ENCODE measurements around the gene LRP1. TPM values are rescaled to one million over a fixed set of nuclear protein-coding genes. Genes with fewer than 3 reads are reported as not detected.

The LRP1 gene
- total and polyA plus RNA-seq, 2 of the 13 experiments (the other 11 are each of a cell fraction or from before 2014, with no cell fraction given) = 14.7 to 30.8 TPM

DNA sequence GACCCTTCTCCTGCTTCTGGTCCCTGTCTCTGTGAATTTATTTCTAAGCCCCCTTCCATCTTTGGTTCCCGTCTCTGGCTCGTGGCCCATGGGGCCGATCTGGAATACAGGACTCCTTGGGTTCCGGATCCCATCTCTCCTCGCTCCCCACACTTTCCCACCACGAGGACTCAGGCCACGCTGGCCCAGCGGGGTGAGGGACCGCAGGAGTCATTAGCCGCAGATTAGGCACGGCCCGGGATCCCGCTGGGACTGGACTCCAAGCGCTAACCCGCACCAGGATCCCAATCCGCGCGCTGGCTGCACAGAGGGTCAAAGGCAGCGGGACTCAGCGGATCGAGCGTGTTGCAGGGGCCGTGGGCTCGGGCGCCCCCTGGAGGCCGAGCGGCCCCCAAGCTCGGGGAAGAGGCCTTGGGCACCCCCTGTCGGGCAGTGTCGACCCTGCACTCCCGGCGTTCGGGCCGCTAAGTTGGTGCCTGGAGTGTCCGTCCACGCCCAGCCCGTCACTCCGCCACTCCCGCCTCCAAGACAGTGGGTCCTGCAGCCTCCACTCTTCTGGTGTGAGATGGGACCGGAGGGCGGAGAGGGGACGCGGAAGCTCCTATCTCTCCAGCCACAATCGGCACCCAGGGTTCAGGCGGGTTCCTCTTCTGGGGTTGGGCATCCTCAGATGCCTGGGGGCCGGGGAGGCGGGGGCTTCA, 110.7 kb downstream of the LRP1 start (continued):
- TF ChIP-seq, protein P1, sequence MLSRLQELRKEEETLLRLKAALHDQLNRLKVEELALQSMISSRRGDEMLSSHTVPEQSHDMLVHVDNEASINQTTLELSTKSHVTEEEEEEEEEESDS (CRISPR knock-in tag; IDR thresholded peaks at IDR 0.05; ENCODE audit: borderline replicate concordance) = no peak
- no peak for TF ChIP-seq KLF13 (CRISPR knock-in tag; IDR thresholded peaks at IDR 0.05)
- no peak for TF ChIP-seq ZKSCAN5 (CRISPR knock-in tag; IDR thresholded peaks at IDR 0.05)
- TF ChIP-seq, protein P2, sequence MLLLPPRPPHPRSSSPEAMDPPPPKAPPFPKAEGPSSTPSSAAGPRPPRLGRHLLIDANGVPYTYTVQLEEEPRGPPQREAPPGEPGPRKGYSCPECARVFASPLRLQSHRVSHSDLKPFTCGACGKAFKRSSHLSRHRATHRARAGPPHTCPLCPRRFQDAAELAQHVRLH (CRISPR knock-in tag; IDR thresholded peaks at IDR 0.05; ENCODE audit: borderline replicate concordance, low read depth) = peak; percentile 87
- peak; percentile 2 for TF ChIP-seq PTBP1 (IDR thresholded peaks at IDR 0.05; ENCODE audit: low read depth, low read length, poor library complexity, severe bottlenecking)
- TF ChIP-seq GLI4 (CRISPR knock-in tag; IDR thresholded peaks at IDR 0.05; ENCODE audit: borderline replicate concordance) = no peak; the same call in 1 of the 2 replicates
- TF ChIP-seq, protein P3, sequence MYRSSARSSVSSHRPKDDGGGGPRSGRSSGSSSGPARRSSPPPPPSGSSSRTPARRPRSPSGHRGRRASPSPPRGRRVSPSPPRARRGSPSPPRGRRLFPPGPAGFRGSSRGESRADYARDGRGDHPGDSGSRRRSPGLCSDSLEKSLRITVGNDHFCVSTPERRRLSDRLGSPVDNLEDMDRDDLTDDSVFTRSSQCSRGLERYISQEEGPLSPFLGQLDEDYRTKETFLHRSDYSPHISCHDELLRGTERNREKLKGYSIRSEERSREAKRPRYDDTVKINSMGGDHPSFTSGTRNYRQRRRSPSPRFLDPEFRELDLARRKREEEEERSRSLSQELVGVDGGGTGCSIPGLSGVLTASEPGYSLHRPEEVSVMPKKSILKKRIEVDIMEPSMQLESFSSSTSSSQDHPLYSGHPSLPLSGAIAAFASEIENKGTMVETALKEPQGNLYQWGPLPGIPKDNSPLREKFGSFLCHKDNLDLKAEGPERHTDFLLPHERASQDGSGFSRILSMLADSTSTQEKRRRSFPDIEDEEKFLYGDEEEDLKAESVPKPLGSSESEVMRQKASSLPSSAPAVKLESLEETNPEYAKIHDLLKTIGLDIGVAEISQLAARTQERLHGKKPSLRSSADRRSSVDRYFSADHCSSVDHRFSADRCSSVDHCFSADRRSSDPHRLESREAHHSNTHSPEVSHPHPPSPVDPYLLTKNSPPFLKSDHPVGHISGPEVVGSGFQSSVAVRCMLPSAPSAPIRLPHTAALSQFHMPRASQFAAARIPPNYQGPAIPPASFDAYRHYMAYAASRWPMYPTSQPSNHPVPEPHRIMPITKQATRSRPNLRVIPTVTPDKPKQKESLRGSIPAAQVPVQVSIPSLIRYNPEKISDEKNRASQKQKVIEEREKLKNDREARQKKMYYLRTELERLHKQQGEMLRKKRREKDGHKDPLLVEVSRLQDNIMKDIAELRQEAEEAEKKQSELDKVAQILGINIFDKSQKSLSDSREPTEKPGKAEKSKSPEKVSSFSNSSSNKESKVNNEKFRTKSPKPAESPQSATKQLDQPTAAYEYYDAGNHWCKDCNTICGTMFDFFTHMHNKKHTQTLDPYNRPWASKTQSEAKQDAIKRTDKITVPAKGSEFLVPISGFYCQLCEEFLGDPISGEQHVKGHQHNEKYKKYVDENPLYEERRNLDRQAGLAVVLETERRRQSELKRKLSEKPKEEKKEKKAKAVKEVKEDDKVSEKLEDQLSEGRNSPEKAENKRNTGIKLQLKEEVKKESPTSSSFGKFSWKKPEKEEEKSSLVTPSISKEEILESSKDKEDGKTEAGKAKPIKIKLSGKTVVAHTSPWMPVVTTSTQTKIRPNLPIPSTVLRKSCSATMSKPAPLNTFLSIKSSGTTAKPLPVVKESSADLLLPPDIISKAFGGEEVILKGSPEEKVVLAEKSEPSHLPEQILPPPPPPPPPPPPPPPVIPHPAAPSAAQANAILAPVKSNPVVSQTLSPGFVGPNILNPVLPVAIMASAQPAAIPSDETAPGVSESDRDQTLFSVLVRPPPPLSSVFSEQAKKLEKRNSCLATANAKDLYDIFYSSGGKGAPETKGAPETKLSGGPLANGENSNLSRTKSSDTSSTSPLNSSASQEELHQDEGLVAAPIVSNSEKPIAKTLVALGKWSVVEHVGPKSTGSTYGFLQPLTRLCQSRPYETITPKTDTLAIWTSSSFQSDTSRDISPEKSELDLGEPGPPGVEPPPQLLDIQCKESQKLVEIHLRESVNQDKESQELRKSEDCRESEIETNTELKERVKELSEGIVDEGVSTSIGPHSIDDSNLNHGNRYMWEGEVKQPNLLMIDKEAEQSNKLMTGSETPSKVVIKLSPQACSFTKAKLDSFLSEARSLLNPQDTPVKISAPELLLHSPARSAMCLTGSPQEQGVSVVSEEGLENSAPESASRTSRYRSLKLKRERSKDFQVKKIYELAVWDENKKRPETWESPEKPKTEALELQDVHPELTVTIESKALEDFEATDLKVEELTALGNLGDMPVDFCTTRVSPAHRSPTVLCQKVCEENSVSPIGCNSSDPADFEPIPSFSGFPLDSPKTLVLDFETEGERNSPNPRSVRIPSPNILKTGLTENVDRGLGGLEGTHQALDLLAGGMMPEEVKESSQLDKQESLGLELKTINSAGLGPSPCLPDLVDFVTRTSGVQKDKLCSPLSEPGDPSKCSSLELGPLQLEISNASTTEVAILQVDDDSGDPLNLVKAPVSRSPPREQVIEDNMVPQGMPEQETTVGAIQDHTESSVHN (CRISPR knock-in tag; IDR thresholded peaks at IDR 0.05) = no peak
- TF ChIP-seq TEAD3 (CRISPR knock-in tag; optimal IDR thresholded peaks at IDR 0.05; ENCODE audit: borderline replicate concordance) = no peak
- no peak for TF ChIP-seq CHD2 (IDR thresholded peaks at IDR 0.05; ENCODE audit: low read depth, low read length)
- TF ChIP-seq ZNF354B (CRISPR knock-in tag; IDR thresholded peaks at IDR 0.05) = no peak
- TF ChIP-seq, protein P4, sequence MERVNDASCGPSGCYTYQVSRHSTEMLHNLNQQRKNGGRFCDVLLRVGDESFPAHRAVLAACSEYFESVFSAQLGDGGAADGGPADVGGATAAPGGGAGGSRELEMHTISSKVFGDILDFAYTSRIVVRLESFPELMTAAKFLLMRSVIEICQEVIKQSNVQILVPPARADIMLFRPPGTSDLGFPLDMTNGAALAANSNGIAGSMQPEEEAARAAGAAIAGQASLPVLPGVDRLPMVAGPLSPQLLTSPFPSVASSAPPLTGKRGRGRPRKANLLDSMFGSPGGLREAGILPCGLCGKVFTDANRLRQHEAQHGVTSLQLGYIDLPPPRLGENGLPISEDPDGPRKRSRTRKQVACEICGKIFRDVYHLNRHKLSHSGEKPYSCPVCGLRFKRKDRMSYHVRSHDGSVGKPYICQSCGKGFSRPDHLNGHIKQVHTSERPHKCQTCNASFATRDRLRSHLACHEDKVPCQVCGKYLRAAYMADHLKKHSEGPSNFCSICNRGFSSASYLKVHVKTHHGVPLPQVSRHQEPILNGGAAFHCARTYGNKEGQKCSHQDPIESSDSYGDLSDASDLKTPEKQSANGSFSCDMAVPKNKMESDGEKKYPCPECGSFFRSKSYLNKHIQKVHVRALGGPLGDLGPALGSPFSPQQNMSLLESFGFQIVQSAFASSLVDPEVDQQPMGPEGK (CRISPR knock-in tag; IDR thresholded peaks at IDR 0.05) = peak; percentile 61
- no peak for TF ChIP-seq ETV5 (CRISPR knock-in tag; IDR thresholded peaks at IDR 0.05; ENCODE audit: borderline replicate concordance)
- peak; percentile 38; the same call in 1 of the 2 replicates for TF ChIP-seq ZNF333 (CRISPR knock-in tag; IDR thresholded peaks at IDR 0.05; ENCODE audit: borderline replicate concordance)
- peak; percentile 80 for TF ChIP-seq ZSCAN25 (CRISPR knock-in tag; IDR thresholded peaks at IDR 0.05)
- 0 out of 2 replicates have a peak, but pooled peaks have one; percentile 49 for TF ChIP-seq ZNF441 (CRISPR knock-in tag; IDR thresholded peaks at IDR 0.05; ENCODE audit: borderline replicate concordance)
- TF ChIP-seq NFRKB (IDR thresholded peaks at IDR 0.05) = no peak
- no peak for TF ChIP-seq ZNF232 (CRISPR knock-in tag; IDR thresholded peaks at IDR 0.05; ENCODE audit: borderline replicate concordance)
- peak; percentile 40; the same call in 1 of the 2 replicates for TF ChIP-seq ELF1 (CRISPR knock-in tag; IDR thresholded peaks at IDR 0.05)
- TF ChIP-seq ZNF101 (CRISPR knock-in tag; IDR thresholded peaks at IDR 0.05; ENCODE audit: borderline replicate concordance, low read depth) = no peak
- no peak for TF ChIP-seq ZNF569 (CRISPR knock-in tag; IDR thresholded peaks at IDR 0.05; ENCODE audit: borderline replicate concordance)

Measured in HepG2 (cell line).